ENCODE data around the gene LILRA5. TPM values are rescaled to one million over a fixed set of nuclear protein-coding genes. Genes with fewer than 3 reads are reported as not detected.

Gene LILRA5
- total and polyA plus RNA-seq, 2 of the 13 experiments (the other 11 are each of a cell fraction or from before 2014, with no cell fraction given) = not detected

GRCh38 chr19:54329476-54330165 is 16.7 kb upstream of the LILRA5 start (continued):
- TF ChIP-seq ZNF142 (CRISPR knock-in tag; IDR thresholded peaks at IDR 0.05) = no peak
- TF ChIP-seq ZSCAN29 (CRISPR knock-in tag; conservative IDR thresholded peaks at IDR 0.05) = no peak
- TF ChIP-seq ZFP62 (CRISPR knock-in tag; IDR thresholded peaks at IDR 0.05) = no peak
- no peak for TF ChIP-seq ZNF782 (CRISPR knock-in tag; IDR thresholded peaks at IDR 0.05; ENCODE audit: borderline replicate concordance)
- TF ChIP-seq ZNF234 (CRISPR knock-in tag; conservative IDR thresholded peaks at IDR 0.05) = no peak
- no peak for TF ChIP-seq ZNF691 (CRISPR knock-in tag; IDR thresholded peaks at IDR 0.05; ENCODE audit: borderline replicate concordance, low read depth)
- no peak for TF ChIP-seq FOXP4 (CRISPR knock-in tag; IDR thresholded peaks at IDR 0.05)
